ENCODE measurements around the gene C18orf32.
"Not testable (repeated sequence)": the region's sequence is repeated elsewhere in the genome, so short reads cannot be mapped to it uniquely, and the experiment has no call there.

C18orf32 gene

GRCh38 chr18:49486953-49487710 lies at the start of gene C18orf32:
C18orf32 (minus strand) TSS chr18:49487234; CDS start chr18:49483748, 3,486 bp downstream.
- in situ Hi-C loops (cut with MboI; ENCODE audit: low pct_unique_long_range_greater_than_20kb, low sequenced_read_pairs) = no loop called here
- peak; percentile 96 for DNase-seq

- in situ Hi-C loops (cut with MboI; ENCODE audit: low pct_unique_long_range_greater_than_20kb, low sequenced_read_pairs) = loop anchor here (25.0 kb wide), 1 partner anchor 327 kb away; no protein-coding TSS in a partner anchor
- no peak for DNase-seq
Observed at GRCh38 chr18:49534846-49535601, 48.0 kb upstream of the C18orf32 start.

- DNase-seq = peak; percentile 66
- in situ Hi-C loops (cut with MboI; ENCODE audit: low pct_unique_long_range_greater_than_20kb, low sequenced_read_pairs) = loop anchor here (25.0 kb wide), 1 partner anchor 331 kb away; no protein-coding TSS in a partner anchor
Observed at GRCh38 chr18:49531678-49532153, 44.7 kb upstream of the C18orf32 start.

GRCh38 chr18:49529596-49529995 lies 42.6 kb upstream of the C18orf32 start:
- DNase-seq = no peak
- in situ Hi-C loops (cut with MboI; ENCODE audit: low pct_unique_long_range_greater_than_20kb, low sequenced_read_pairs) = loop anchor here (25.0 kb wide), 1 partner anchor 333 kb away; no protein-coding TSS in a partner anchor

- no peak for DNase-seq
- in situ Hi-C loops (cut with MboI; ENCODE audit: low pct_unique_long_range_greater_than_20kb, low sequenced_read_pairs) = loop anchor here (25.0 kb wide), 1 partner anchor 335 kb away; no protein-coding TSS in a partner anchor
Observed at GRCh38 chr18:49527631-49528327, 40.7 kb upstream of the C18orf32 start.

- no peak for DNase-seq
- in situ Hi-C loops (cut with MboI; ENCODE audit: low pct_unique_long_range_greater_than_20kb, low sequenced_read_pairs) = loop anchor here (25.0 kb wide), 1 partner anchor 336 kb away; no protein-coding TSS in a partner anchor
Observed at GRCh38 chr18:49525981-49526380, 38.9 kb upstream of the C18orf32 start.

- in situ Hi-C loops (cut with MboI; ENCODE audit: low pct_unique_long_range_greater_than_20kb, low sequenced_read_pairs) = loop anchor here (25.0 kb wide), 1 partner anchor 337 kb away; no protein-coding TSS in a partner anchor
- no peak for DNase-seq
Observed at GRCh38 chr18:49524951-49525350, 37.9 kb upstream of the C18orf32 start.

- in situ Hi-C loops (cut with MboI; ENCODE audit: low pct_unique_long_range_greater_than_20kb, low sequenced_read_pairs) = no loop called here
- DNase-seq = no peak
Observed at GRCh38 chr18:49524349-49524748, 37.3 kb upstream of the C18orf32 start.

GRCh38 chr18:49523580-49524093 lies 36.6 kb upstream of the C18orf32 start:
- DNase-seq; in situ Hi-C loops (cut with MboI; ENCODE audit: low pct_unique_long_range_greater_than_20kb, low sequenced_read_pairs): not testable (repeated sequence)

- no peak for DNase-seq
- in situ Hi-C loops (cut with MboI; ENCODE audit: low pct_unique_long_range_greater_than_20kb, low sequenced_read_pairs) = no loop called here
Observed at GRCh38 chr18:49521216-49521835, 34.3 kb upstream of the C18orf32 start.

GRCh38 chr18:49520661-49521145 lies 33.7 kb upstream of the C18orf32 start:
- DNase-seq = no peak
- in situ Hi-C loops (cut with MboI; ENCODE audit: low pct_unique_long_range_greater_than_20kb, low sequenced_read_pairs) = no loop called here

GRCh38 chr18:49519101-49519971 lies 32.3 kb upstream of the C18orf32 start:
- in situ Hi-C loops (cut with MboI; ENCODE audit: low pct_unique_long_range_greater_than_20kb, low sequenced_read_pairs) = no loop called here
- DNase-seq = no peak

GRCh38 chr18:49517483-49517882 lies 30.4 kb upstream of the C18orf32 start:
- in situ Hi-C loops (cut with MboI; ENCODE audit: low pct_unique_long_range_greater_than_20kb, low sequenced_read_pairs) = no loop called here
- no peak for DNase-seq

- in situ Hi-C loops (cut with MboI; ENCODE audit: low pct_unique_long_range_greater_than_20kb, low sequenced_read_pairs) = no loop called here
- no peak for DNase-seq
Observed at GRCh38 chr18:49515516-49515915, 28.5 kb upstream of the C18orf32 start.

- DNase-seq; in situ Hi-C loops (cut with MboI; ENCODE audit: low pct_unique_long_range_greater_than_20kb, low sequenced_read_pairs): not testable (repeated sequence)
Observed at GRCh38 chr18:49515003-49515402, 28.0 kb upstream of the C18orf32 start.

- in situ Hi-C loops (cut with MboI; ENCODE audit: low pct_unique_long_range_greater_than_20kb, low sequenced_read_pairs) = no loop called here
- no peak for DNase-seq
Observed at GRCh38 chr18:49514577-49514976, 27.5 kb upstream of the C18orf32 start.

- in situ Hi-C loops (cut with MboI; ENCODE audit: low pct_unique_long_range_greater_than_20kb, low sequenced_read_pairs) = not testable (repeated sequence)
Observed at GRCh38 chr18:49512876-49513275, 25.8 kb upstream of the C18orf32 start.

More at GRCh38 chr18:49512876-49513275, 25.8 kb upstream of the C18orf32 start:
- not testable (repeated sequence) for DNase-seq

Data from KBM-7 (cell line).